Islet precursor cell (in vitro differentiated cells): ENCODE results near the gene HIVEP3.

ENCODE experiments used
- DNase-seq: peaks from one replicate; pipeline ENCODE4 v3.0.0-alpha.2; 2018

Gene HIVEP3

GRCh38 chr1:41919764-41920397 lies 1.2 kb upstream of the HIVEP3 start:
- peak; percentile 69 for DNase-seq

DNA sequence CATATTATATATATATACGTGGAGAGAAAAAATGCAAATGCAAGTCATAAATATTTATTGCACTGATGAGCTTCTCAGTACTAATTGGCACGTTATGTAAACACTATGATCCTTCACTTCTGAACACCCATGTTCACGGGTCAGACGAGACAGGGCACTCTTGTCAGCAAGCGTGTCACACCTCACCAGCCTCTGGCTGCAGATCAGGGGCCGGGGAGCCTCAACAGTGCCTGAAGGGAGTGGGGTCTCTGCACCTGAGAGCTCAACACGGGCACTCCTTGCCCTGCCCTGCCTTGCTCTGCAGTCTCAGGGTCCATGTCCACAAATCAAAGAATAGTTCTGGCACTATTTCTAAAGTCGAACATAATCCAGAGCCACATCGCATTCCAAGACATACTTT lies 409 bp upstream of the HIVEP3 start:
- peak; percentile 41 for DNase-seq

- DNase-seq = peak; percentile 73
These were observed 780 bp downstream of the HIVEP3 start for GRCh38 chr1:41917835-41918449.

GRCh38 chr1:41917076-41917475 lies 1.6 kb downstream of the HIVEP3 start:
- DNase-seq = no peak

DNA sequence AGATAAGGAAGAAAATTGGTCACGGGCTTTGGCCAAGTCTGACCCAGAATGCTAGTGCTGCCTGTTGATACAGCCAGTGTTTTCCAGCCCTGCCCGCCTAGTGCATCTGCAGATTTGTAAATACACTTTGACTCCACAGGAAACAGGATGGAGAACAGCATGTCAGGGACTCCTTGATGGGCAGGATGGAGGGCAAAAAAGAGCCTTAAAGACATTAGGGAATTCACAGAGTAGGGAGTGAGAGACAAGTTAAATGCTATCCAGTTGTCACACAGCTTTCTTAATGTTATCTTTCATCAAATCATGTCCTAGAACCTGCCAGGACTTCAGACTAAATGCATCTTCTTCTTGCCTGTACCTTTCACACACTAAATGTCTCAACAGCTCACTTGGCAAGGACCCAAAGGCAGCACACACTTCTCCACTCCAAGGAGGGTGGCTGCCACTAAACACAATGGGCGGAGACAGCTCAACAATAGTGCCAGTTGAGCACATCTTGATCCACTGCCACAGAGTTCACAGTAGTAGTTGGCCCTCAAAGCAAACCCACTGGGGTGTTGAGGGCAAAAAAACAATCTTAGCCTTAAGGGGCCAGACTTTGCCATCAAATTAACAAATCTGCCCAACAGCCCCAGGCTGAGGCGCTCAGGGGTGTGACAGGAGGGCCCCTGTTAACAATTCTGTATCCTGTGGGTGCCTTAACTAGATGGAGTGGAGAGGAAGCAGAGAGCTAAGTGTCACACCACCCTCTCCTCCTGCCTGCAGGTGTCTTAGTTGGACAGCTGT lies 2.7 kb downstream of the HIVEP3 start:
- DNase-seq = no peak

DNA sequence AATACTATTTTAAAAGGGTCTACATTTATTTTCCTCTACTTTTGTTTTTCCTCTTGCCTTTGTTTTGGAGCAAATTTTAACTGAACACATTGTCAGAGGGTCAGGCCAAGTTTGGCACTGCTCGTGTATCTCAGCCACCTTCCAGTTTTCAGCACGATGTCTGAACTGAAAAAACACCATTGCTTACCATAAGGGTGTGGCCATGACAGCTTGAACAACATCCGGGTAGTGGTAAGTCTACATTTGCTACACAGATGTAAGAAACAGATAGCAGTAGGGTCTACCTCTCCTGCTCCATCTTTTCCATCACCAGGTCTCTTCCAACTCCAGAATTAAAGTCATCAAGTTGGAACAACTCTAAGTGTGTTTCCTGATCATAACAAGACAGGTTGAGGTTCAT lies 4.2 kb downstream of the HIVEP3 start:
- no peak for DNase-seq

DNA sequence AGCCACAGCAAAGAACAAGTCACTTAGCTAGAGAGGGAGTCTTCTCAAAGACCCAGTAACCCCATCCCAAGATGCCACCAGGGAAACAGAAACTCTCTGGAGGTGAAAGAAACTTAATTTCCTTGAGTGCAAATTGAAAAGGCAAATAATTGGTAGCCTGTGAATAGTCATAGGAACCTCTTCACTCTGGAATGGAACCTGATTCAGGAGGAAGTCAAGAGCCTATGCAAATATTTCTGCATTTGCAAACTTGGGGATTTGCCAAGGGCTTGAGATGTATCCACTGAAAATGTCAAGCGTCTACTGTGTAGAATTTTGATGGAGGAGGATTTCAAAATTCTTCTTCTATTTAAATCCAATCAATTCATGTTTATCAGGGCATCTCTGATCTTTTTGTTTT lies 5.7 kb downstream of the HIVEP3 start:
- DNase-seq = no peak

DNA sequence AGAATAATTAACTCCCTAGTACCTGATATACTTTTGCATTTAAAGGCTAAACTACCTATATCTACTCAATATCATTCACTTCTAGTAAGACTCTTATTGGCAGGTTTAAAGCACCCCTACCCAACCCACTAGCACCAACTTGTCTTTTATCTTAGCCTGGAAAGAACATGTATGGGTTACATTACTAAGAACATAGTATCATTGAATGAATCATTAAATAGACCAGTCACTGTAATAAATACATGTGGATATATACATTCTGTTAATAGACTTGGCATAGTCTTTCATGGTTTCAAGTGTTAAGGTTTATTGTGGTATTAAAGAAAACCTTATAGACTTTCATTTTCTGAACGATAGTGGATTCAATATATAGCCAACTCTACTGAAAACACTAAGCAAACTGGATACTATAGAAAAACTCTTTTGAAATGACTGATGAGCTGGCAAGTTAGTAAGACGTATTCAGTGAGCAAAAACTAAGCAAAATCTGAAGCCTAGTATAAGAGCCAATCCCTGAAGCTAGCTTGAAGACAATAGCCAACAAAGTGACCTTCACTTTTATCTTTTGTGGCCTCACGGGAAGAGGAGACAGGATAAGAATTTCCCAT lies 10.3 kb downstream of the HIVEP3 start:
- DNase-seq = no peak

GRCh38 chr1:41907446-41907845 lies 11.3 kb downstream of the HIVEP3 start:
- DNase-seq = peak; percentile 31

DNA sequence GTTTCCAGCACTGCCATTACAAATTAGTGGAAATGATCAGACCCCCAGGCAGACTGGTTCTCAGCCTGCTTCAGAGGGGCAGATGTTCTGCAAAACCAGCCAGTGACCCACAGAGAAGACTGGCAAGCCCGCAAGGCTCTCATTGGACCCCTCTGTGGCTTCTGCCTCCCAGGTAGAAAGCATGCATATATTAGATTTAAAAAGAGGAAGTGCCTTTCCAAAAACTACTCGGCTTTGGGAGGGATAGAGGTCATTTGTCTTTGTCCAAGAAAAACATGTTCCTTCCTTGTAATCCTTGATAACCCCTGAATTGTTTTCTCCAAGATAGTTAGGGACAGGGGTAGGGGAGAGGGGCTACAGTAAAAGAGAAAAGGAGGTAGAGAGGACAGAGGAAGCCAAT lies 11.8 kb downstream of the HIVEP3 start:
- peak; percentile 29 for DNase-seq

DNA sequence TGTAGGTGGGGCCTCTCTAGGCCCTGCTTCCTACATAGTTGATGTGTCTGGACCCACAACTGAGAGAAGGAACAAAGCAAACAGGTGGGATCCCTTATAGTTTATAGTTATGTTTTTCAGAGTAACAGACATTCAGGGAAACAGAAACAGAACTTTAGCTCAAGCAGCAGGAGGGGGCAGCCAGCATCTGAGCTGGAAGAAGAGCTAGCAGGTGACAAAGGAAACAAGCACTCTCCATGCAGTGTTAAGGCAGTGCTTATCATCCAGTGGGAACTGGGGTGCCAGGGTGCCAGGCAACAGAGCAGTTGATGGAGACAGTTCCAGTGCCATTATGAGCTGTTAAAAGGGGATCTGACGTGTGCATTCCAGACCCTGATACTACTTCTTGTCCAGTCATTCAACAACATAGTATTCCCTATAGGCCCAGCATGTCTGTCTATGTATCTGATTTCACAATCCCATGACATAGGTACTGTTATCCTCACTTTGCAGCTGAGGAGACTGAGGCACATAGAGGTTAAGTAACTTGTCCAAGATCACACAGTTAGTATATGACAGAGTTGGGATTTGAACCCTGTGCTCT lies 13.5 kb downstream of the HIVEP3 start:
- peak; percentile 24 for DNase-seq

- no peak for DNase-seq
These were observed 16.1 kb downstream of the HIVEP3 start for GRCh38 chr1:41902664-41903063.

DNA sequence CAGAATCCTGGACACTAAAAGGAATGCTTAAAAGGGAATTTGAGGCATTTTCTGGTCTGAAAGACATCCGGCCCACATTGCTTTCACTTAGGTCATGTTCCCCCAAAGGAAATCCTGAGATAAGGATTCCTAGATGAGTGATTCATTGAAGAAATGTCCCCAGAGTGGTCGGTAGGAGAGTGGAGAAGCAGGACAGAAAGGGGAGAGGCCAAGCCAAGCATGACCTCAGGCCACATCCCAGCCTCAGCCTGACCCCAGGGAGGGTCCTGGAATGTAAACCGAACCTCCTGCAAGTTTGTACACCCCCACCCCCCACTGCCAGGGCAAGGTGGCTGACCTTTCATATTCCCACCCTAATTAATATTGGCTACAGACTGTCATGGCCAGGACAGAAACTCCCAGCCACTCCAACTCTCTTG lies 16.6 kb downstream of the HIVEP3 start:
- DNase-seq = peak; percentile 96

DNA sequence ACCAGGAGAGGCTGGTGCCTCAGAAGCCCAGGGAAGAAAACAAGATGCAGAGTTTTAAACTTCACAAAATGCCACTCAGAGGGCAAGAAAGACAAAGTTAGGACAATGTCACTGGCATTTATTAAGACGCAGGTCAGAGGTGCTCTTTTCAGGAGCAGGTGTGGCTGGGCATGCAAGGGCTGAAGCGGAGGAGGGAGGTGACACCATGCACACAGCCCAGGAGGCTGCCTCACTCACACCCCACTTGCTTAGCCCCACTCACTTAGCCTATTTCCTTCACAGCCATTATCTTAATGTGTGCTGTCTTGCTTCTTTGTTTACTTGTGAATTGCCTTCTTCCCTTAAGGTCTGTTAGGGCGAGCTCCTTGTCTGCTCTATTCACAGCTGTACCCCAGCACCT lies 17.2 kb downstream of the HIVEP3 start:
- peak; percentile 77 for DNase-seq

DNA sequence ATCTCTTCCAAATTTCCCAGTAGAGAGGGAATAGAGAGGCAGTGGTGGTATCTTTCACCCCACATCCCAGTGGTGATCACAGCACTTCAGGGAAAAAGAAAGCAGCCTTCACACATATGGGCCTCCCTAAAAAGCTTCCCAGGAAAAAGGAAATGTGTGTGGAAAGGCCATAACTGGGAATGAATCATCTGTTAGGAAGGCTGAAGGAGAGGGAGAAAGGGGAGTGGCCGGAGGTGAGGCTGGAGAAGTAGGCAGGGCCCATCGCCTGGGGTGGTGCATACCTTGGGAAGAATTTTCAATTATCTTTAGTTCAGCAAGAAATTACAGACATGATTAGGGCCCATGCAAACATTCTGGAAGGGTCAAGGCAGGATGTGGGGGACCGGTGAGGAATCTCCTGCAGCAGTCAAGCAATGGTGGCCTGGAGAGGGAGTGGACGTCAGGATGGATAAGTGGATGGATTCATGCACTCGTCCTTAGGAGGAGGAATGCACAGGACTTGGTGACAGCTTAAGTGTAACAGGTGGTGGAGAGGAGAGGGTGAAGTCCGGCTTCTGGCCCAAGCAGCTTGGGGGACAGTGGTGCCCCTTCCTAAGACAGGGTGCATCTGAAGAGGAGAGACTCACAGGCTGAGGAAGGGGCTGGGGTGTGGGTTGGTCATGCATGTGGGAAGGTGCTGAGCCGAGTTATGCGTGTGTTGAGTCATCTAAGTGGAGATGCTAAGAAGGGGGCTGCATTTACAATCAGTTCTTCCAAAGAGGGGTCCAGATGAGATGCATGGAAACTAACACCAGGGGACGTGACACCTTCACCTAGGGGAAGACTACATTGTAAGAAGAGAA lies 17.9 kb downstream of the HIVEP3 start:
- peak; percentile 93 for DNase-seq

DNA sequence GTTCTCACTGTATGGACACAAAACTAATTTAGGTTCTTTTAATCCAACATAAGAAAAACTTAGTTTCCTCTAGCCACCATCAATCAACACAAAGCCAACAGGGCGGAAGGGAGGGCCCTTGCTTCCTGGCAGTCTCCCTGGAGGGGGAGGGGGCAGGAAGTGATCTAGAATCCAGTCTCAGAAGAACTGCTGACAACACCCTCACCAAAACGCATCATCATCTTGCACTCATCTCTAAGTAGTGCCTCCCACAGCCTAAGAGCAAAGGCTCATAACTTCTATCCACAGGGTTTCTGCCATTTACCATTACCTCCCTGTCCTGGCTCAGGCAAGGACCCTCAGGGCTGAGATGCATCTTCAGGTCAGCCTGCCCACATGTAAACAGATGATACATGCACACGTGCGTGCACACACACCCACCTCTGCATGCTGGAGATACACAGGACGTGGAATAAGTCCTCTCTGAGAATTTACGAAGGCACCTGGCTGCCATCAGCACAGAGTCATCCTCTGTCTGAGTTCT lies 20.5 kb downstream of the HIVEP3 start:
- DNase-seq = peak; percentile 70

DNA sequence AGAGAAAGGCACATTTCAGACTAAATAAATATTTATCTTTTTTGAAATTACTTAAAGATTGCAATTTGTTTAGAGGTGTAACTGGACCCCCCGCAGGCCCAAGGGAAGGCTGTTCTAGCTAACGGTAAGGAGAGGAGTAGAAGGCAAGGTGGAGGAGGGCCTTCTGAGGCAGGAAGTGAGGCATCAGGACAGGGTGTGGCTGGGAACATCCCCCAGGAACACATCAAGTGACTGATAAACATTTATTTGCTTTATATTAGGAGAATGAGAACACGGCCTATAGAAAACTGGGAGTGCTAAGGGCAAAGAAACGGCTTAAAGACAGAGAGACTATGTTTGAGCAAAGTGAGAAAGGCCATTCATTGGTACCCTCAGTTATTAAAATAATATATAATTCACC lies 23.2 kb downstream of the HIVEP3 start:
- peak; percentile 43 for DNase-seq

DNA sequence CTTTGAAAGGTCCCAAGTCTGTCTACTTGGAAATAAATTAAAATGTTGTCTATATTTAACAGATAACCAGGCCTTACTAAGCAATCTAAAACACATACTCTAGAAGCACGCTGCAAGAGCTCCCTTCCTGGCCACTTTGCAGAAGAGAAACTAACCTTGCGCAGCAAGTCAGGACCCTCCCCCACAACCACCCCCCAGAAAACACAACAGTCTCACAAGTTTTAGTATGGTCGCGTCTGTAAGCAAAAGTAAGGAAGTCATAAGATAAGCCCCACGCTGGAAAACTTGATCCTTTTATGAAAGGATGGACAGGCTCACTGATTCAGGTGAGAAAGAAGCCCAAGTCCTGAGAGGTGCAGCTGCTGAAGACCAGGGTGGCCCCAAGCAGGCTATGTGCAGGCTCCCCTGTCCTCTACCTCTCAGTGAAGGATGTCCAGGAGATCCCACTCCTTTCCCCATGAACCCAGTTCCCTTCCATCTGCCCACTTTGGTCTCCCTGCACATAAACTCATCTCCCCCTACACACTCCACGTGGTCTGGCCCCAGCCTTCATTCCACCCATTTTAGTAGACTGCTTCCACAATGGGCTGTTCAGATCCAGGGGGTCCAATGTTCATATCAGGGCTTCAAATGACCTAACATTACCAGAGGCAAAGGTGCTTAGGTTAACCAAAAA lies 23.8 kb downstream of the HIVEP3 start:
- peak; percentile 38 for DNase-seq

GRCh38 chr1:41894101-41894807 lies 24.5 kb downstream of the HIVEP3 start:
- DNase-seq = peak; percentile 16

- DNase-seq = peak; percentile 39
These were observed 26.4 kb downstream of the HIVEP3 start for GRCh38 chr1:41892301-41892781.
